ENCODE measurements around the gene CACNA1C.

CACNA1C gene

GRCh38 chr12:2690348-2691005, 637.7 kb downstream of the CACNA1C start:
- peak overlapping the region in 1 of 2 experiments; percentile 77 for H3K27ac ChIP-seq (ENCODE audit: insufficient read depth in 1 of 2, low read depth in 1 of 2, low read length in 2 of 2, poor library complexity in 1 of 2, severe bottlenecking in 2 of 2)

DNA sequence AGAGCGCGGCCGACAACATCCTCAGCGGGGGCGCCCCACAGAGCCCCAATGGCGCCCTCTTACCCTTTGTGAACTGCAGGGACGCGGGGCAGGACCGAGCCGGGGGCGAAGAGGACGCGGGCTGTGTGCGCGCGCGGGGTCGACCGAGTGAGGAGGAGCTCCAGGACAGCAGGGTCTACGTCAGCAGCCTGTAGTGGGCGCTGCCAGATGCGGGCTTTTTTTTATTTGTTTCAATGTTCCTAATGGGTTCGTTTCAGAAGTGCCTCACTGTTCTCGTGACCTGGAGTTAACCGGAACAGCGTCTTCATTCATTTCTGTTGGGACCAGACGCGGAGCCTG, 638.2 kb downstream of the CACNA1C start:
- H3K27me3 ChIP-seq (replicated peaks in 2 of 5; ENCODE audit: control insufficient read depth in 4 of 5, insufficient read depth in 5 of 5, low read length in 4 of 5): no peaks in the 10 kb centered on the region
- ChIA-PET CTCF (interaction anchor here (0.9 to 3.0 kb wide), 16 partner anchors 8 to 123 kb away, joined by 3 to 28 read pairs (median 5); no protein-coding TSS in a partner anchor), POLR2A (interaction anchor here (0.6 to 1.3 kb wide), 5 partner anchors 8 to 121 kb away, joined by 3 to 5 read pairs (median 3); no protein-coding TSS in a partner anchor)
- H3K4me1 ChIP-seq (ENCODE audit: control extremely low read depth in 1 of 4, control insufficient read depth in 4 of 4, insufficient read depth in 4 of 4, low read length in 3 of 4): peaks cover 11 to 46% (median 40%) of the 10 kb centered on the region in 4 experiments
- peak overlapping the region; percentile 67 to 87 (median 77) for H3K4me3 ChIP-seq (ENCODE audit: control insufficient read depth in 1 of 7, extremely low read depth in 1 of 7, insufficient read depth in 4 of 7, low read depth in 2 of 7, low read length in 6 of 7)
- no peaks in the 10 kb centered on the region for H3K9me3 ChIP-seq (ENCODE audit: control extremely low read depth in 1 of 5, control insufficient read depth in 4 of 5, insufficient read depth in 2 of 5, low read depth in 1 of 5, low read length in 4 of 5)
- H3K36me3 ChIP-seq (ENCODE audit: control insufficient read depth in 4 of 4, insufficient read depth in 4 of 4, low read length in 3 of 4): peaks cover 0 to 7% (median 2%) of the 10 kb centered on the region in 4 experiments
- under 1% methylated on average over 25 of the region's 28 CpGs for WGBS (ENCODE audit: insufficient coverage)
- peak overlapping the region in 1 of 2 experiments; percentile 77 for H3K27ac ChIP-seq (ENCODE audit: insufficient read depth in 1 of 2, low read depth in 1 of 2, low read length in 2 of 2, poor library complexity in 1 of 2, severe bottlenecking in 2 of 2)
- peak; percentile 79 to 90 (median 88) for DNase-seq

More at GRCh38 chr12:2690348-2691005, 637.7 kb downstream of the CACNA1C start:
- Histone ChIP-seq H3K27me3 (replicated peaks in 2 of 5; ENCODE audit: control insufficient read depth in 4 of 5, insufficient read depth in 5 of 5, low read length in 4 of 5) (no peaks in the 10 kb centered on the region), H3K9me3 (ENCODE audit: control extremely low read depth in 1 of 5, control insufficient read depth in 4 of 5, insufficient read depth in 2 of 5, low read depth in 1 of 5, low read length in 4 of 5) (no peaks in the 10 kb centered on the region), H3K36me3 (ENCODE audit: control insufficient read depth in 4 of 4, insufficient read depth in 4 of 4, low read length in 3 of 4) (peaks cover 0 to 7% (median 2%) of the 10 kb centered on the region in 4 experiments), H3K4me1 (ENCODE audit: control extremely low read depth in 1 of 4, control insufficient read depth in 4 of 4, insufficient read depth in 4 of 4, low read length in 3 of 4) (peaks cover 11 to 46% (median 39%) of the 10 kb centered on the region in 4 experiments), H3K4me3 (ENCODE audit: control insufficient read depth in 1 of 7, extremely low read depth in 1 of 7, insufficient read depth in 4 of 7, low read depth in 2 of 7, low read length in 6 of 7) (peak overlapping the region; percentile 67 to 87 (median 77))
- CTCF ChIA-PET: interaction anchor here (0.9 to 3.0 kb wide), 15 partner anchors 8 to 344 kb away, joined by 3 to 28 read pairs (median 5); no protein-coding TSS in a partner anchor
- POLR2A ChIA-PET: interaction anchor here (0.6 to 1.3 kb wide), 3 partner anchors 48 to 122 kb away, joined by 3 to 5 read pairs (median 3); no protein-coding TSS in a partner anchor
- no peak for DNase-seq
- 34% methylated on average over 14 of the region's 14 CpGs for WGBS (ENCODE audit: insufficient coverage)

- Histone ChIP-seq H3K4me3 (ENCODE audit: control insufficient read depth in 1 of 7, extremely low read depth in 1 of 7, insufficient read depth in 4 of 7, low read depth in 2 of 7, low read length in 6 of 7) (peak overlapping the region; percentile 67 to 87 (median 77)), H3K9me3 (ENCODE audit: control extremely low read depth in 1 of 5, control insufficient read depth in 4 of 5, insufficient read depth in 2 of 5, low read depth in 1 of 5, low read length in 4 of 5) (no peaks in the 10 kb centered on the region), H3K27me3 (replicated peaks in 2 of 5; ENCODE audit: control insufficient read depth in 4 of 5, insufficient read depth in 5 of 5, low read length in 4 of 5) (no peaks in the 10 kb centered on the region), H3K4me1 (ENCODE audit: control extremely low read depth in 1 of 4, control insufficient read depth in 4 of 4, insufficient read depth in 4 of 4, low read length in 3 of 4) (peaks cover 11 to 49% (median 42%) of the 10 kb centered on the region in 4 experiments), H3K36me3 (ENCODE audit: control insufficient read depth in 4 of 4, insufficient read depth in 4 of 4, low read length in 3 of 4) (peaks cover 0 to 7% (median 2%) of the 10 kb centered on the region in 4 experiments), H3K27ac (ENCODE audit: insufficient read depth in 1 of 2, low read depth in 1 of 2, low read length in 2 of 2, poor library complexity in 1 of 2, severe bottlenecking in 2 of 2) (peak overlapping the region; percentile 42 to 77)
- DNase-seq: peak; percentile 59 to 89 (median 84)
- 0% methylated on average over 51 of the region's 62 CpGs for WGBS (ENCODE audit: insufficient coverage)
- CTCF ChIA-PET: interaction anchor here (1.1 to 3.0 kb wide), 12 partner anchors 9 to 122 kb away, joined by 4 to 28 read pairs (median 5); no protein-coding TSS in a partner anchor
- POLR2A ChIA-PET: interaction anchor here (0.6 to 1.3 kb wide), 9 partner anchors 8 to 1031 kb away, joined by 3 to 5 read pairs (median 3); no protein-coding TSS in a partner anchor
Measured at GRCh38 chr12:2691345-2692071, 638.7 kb downstream of the CACNA1C start.

GRCh38 chr12:2692080-2692479, 639.3 kb downstream of the CACNA1C start:
- Histone ChIP-seq H3K9me3 (ENCODE audit: control extremely low read depth in 1 of 5, control insufficient read depth in 4 of 5, insufficient read depth in 2 of 5, low read depth in 1 of 5, low read length in 4 of 5) (no peaks in the 10 kb centered on the region), H3K36me3 (ENCODE audit: control insufficient read depth in 4 of 4, insufficient read depth in 4 of 4, low read length in 3 of 4) (peaks cover 0 to 7% (median under 1%) of the 10 kb centered on the region in 4 experiments), H3K27me3 (replicated peaks in 2 of 5; ENCODE audit: control insufficient read depth in 4 of 5, insufficient read depth in 5 of 5, low read length in 4 of 5) (no peaks in the 10 kb centered on the region), H3K4me3 (ENCODE audit: control insufficient read depth in 1 of 7, extremely low read depth in 1 of 7, insufficient read depth in 4 of 7, low read depth in 2 of 7, low read length in 6 of 7) (peak overlapping the region in 6 of 7 experiments; percentile 68 to 87 (median 78)), H3K4me1 (ENCODE audit: control extremely low read depth in 1 of 4, control insufficient read depth in 4 of 4, insufficient read depth in 4 of 4, low read length in 3 of 4) (peaks cover 11 to 54% (median 42%) of the 10 kb centered on the region in 4 experiments), H3K27ac (ENCODE audit: insufficient read depth in 1 of 2, low read depth in 1 of 2, low read length in 2 of 2, poor library complexity in 1 of 2, severe bottlenecking in 2 of 2) (peak overlapping the region in 1 of 2 experiments; percentile 77)
- ChIA-PET CTCF (interaction anchor here (0.7 to 3.0 kb wide), 13 partner anchors 8 to 122 kb away, joined by 3 to 28 read pairs (median 5); no protein-coding TSS in a partner anchor), POLR2A (interaction anchor here (0.6 to 1.3 kb wide), 6 partner anchors 9 to 1032 kb away, joined by 3 to 5 read pairs (median 3); no protein-coding TSS in a partner anchor)
- WGBS (ENCODE audit: insufficient coverage): 40% methylated on average over 3 of the region's 13 CpGs
- DNase-seq: peak in 1 of 3 donors; percentile 47

DNA sequence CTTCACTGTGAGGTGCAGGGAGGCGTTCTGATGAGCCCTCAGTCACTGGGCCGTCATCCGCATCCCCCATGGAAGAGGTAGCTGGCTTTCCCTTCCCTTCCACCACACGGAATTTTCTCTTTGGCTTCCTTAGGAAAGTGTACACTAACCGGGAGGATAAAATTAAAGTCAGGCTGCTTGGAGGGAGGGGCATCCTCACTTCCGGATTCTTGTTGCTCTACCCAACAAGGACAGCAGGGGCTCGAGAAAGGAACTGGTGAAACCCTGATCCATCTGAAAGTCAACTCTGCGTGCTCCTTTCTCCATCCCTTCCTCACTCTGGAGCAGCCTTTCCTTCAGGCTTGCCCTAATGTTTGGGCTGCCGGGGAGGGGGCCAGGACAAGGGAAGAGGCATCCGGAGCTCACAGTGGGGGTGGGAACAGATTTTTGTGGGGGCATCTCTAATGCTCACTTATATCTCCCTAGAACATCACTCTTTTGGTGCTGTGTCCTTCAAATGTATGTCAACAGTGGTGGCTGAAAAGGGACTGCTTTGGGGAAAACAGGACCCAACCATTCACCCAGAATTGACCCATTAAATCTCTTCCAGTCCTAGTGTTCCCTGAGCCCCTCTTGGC, 640.6 kb downstream of the CACNA1C start:
- ChIA-PET POLR2A (no interaction called here), CTCF (interaction anchor here (1.2 to 1.8 kb wide), 4 partner anchors 10 to 90 kb away, joined by 4 to 6 read pairs (median 4); no protein-coding TSS in a partner anchor)
- Histone ChIP-seq H3K9me3 (ENCODE audit: control extremely low read depth in 1 of 5, control insufficient read depth in 4 of 5, insufficient read depth in 2 of 5, low read depth in 1 of 5, low read length in 4 of 5) (no peaks in the 10 kb centered on the region), H3K27me3 (replicated peaks in 2 of 5; ENCODE audit: control insufficient read depth in 4 of 5, insufficient read depth in 5 of 5, low read length in 4 of 5) (no peaks in the 10 kb centered on the region), H3K36me3 (ENCODE audit: control insufficient read depth in 4 of 4, insufficient read depth in 4 of 4, low read length in 3 of 4) (peaks cover 0 to 6% (median 0%) of the 10 kb centered on the region in 4 experiments), H3K4me1 (ENCODE audit: control extremely low read depth in 1 of 4, control insufficient read depth in 4 of 4, insufficient read depth in 4 of 4, low read length in 3 of 4) (peaks cover 11 to 54% (median 42%) of the 10 kb centered on the region in 4 experiments), H3K27ac (ENCODE audit: insufficient read depth in 1 of 2, low read depth in 1 of 2, low read length in 2 of 2, poor library complexity in 1 of 2, severe bottlenecking in 2 of 2) (no peak overlapping the region), H3K4me3 (ENCODE audit: control insufficient read depth in 1 of 7, extremely low read depth in 1 of 7, insufficient read depth in 4 of 7, low read depth in 2 of 7, low read length in 6 of 7) (peak overlapping the region in 3 of 7 experiments; percentile 40 to 77 (median 45))
- peak; percentile 39 to 66 (median 63) for DNase-seq
- 44% methylated on average over 6 of the region's 10 CpGs for WGBS (ENCODE audit: insufficient coverage)

- Histone ChIP-seq H3K27ac (ENCODE audit: insufficient read depth in 1 of 2, low read depth in 1 of 2, low read length in 2 of 2, poor library complexity in 1 of 2, severe bottlenecking in 2 of 2) (no peak overlapping the region), H3K36me3 (ENCODE audit: control insufficient read depth in 4 of 4, insufficient read depth in 4 of 4, low read length in 3 of 4) (no peaks in the 10 kb centered on the region), H3K27me3 (replicated peaks in 2 of 5; ENCODE audit: control insufficient read depth in 4 of 5, insufficient read depth in 5 of 5, low read length in 4 of 5) (no peaks in the 10 kb centered on the region), H3K9me3 (ENCODE audit: control extremely low read depth in 1 of 5, control insufficient read depth in 4 of 5, insufficient read depth in 2 of 5, low read depth in 1 of 5, low read length in 4 of 5) (no peaks in the 10 kb centered on the region), H3K4me1 (ENCODE audit: control extremely low read depth in 1 of 4, control insufficient read depth in 4 of 4, insufficient read depth in 4 of 4, low read length in 3 of 4) (peaks cover 11 to 54% (median 36%) of the 10 kb centered on the region in 4 experiments), H3K4me3 (ENCODE audit: control insufficient read depth in 1 of 7, extremely low read depth in 1 of 7, insufficient read depth in 4 of 7, low read depth in 2 of 7, low read length in 6 of 7) (no peak overlapping the region)
- POLR2A ChIA-PET: no interaction called here
- CTCF ChIA-PET: interaction anchor here (1.5 to 1.8 kb wide), 3 partner anchors 10 to 89 kb away, joined by 4 to 6 read pairs (median 5); no protein-coding TSS in a partner anchor
- WGBS (ENCODE audit: insufficient coverage): 100% methylated on average over 3 of the region's 3 CpGs
- DNase-seq: no peak
Measured at GRCh38 chr12:2693980-2694610, 641.3 kb downstream of the CACNA1C start.

All from common myeloid progenitor, CD34-positive (primary cell).